Prostate gland (tissue), 2 donors: ENCODE measurements around the gene WDTC1. TPM values are rescaled to one million over a fixed set of nuclear protein-coding genes. Genes with fewer than 3 reads are reported as not detected.

Experiments
- DNase-seq: peaks from one replicate; pipeline ENCODE4 v3.0.0-alpha.2; 2019; ENCODE audit warnings: low spot score
- H3K27ac ChIP-seq, 2 donors: fragments of 200-600 bp; sonication (generic); 2 replicates each; pipeline ENCODE4 v1.5.1; 2017 to 2019
- H3K27me3 ChIP-seq: fragments of 200-600 bp; sonication (generic); replicated peaks from 2 replicates; pipeline ENCODE4 v1.5.1; 2019; ENCODE audit not compliant: insufficient read depth
- H3K36me3 ChIP-seq, 2 donors: fragments of 200-600 bp; sonication (generic); 1 replicate in 1 of 2; 2 replicates in 1 of 2; pipeline versions ENCODE4 v1.5.1 to v1.8.1; 2017 to 2019
- H3K4me1 ChIP-seq: fragments of 200-600 bp; sonication (generic); replicated peaks from 2 replicates; pipeline ENCODE4 v1.5.1; 2019
- H3K4me3 ChIP-seq, 2 donors: fragments of 200-600 bp; sonication (generic); 2 replicates each; pipeline ENCODE4 v1.5.1; 2017 to 2019
- H3K9me3 ChIP-seq: fragments of 200-600 bp; sonication (generic); 2 replicates; pipeline ENCODE4 v1.5.1; 2017
- CTCF ChIP-seq, 4 experiments: fragments of 200-600 bp in 2 of 4; fragments of 450-650 bp in 2 of 4; sonication (generic) in 2 of 4; IDR thresholded peaks; 1 replicate in 3 of 4; 2 replicates in 1 of 4; pipeline ENCODE4 v1.5.1; 2016 to 2019; ENCODE audit warnings: antibody characterized with exemption in 4 of 4, mild to moderate bottlenecking in 2 of 4, moderate library complexity in 2 of 4
- POLR2A ChIP-seq: fragments of 450-650 bp; IDR thresholded peaks from one replicate; pipeline ENCODE4 v1.6.1; 2016; ENCODE audit warnings: antibody characterized with exemption, mild to moderate bottlenecking
- POLR2AphosphoS5 ChIP-seq: sonication (generic); formaldehyde crosslinking; IDR thresholded peaks from one replicate; pipeline ENCODE4 v1.6.1; 2017; ENCODE audit warnings: antibody characterized with exemption
- WGBS: methylation state at CpG from one replicate; pipeline ENCODE4 v1.1.5; 2018; 5-methylcytosine and 5-hydroxymethylcytosine counted together
- intact Hi-C: fragments of 100-400 bp; cut with DNase I; formaldehyde crosslinking; loops from one replicate; pipeline ENCODE4 v1.14.2; 2022
- total RNA-seq, 2 donors: library from RNA; depleted of rRNA; stranded (reverse); fragments of >200 nt; gene quantifications; one replicate each; pipeline ENCODE4 v1.1.0, GENCODE V29; 2016

The WDTC1 gene
- total RNA-seq, 2 donors from 2014 or later: 45.1 to 56.1 TPM

GRCh38 chr1:27301582-27302199 lies 67.3 kb downstream of the WDTC1 start:
- TF ChIP-seq POLR2AphosphoS5 (no peak), POLR2A (no peak), CTCF (IDR thresholded peaks at IDR 0.05) (no peak)
- intact Hi-C loops: loop anchor here (2.0 to 10.0 kb wide), 4 partner anchors 53 to 361 kb away; partner anchors contain the start of gene AHDC1
- H3K36me3 ChIP-seq: peaks cover 0 to 2% of the 10 kb centered on the region in 2 donors
- WGBS: 72% methylated on average over 10 of the region's 10 CpGs
- H3K27me3 ChIP-seq: no peaks in the 10 kb centered on the region
- H3K4me1 ChIP-seq: peaks cover 4% of the 10 kb centered on the region
- peak overlapping the region in 1 of 2 donors; percentile 84 for H3K27ac ChIP-seq
- DNase-seq: no peak
- H3K9me3 ChIP-seq: no peaks in the 10 kb centered on the region
- H3K4me3 ChIP-seq: no peak overlapping the region

- TF ChIP-seq CTCF (IDR thresholded peaks at IDR 0.05): no peak
- Histone ChIP-seq H3K36me3 (peaks cover 0 to 2% of the 10 kb centered on the region in 2 donors), H3K9me3 (no peaks in the 10 kb centered on the region), H3K4me1 (peaks cover 4% of the 10 kb centered on the region), H3K27ac (no peak overlapping the region), H3K4me3 (no peak overlapping the region), H3K27me3 (no peaks in the 10 kb centered on the region)
- intact Hi-C loops: loop anchor here (5.0 to 10.0 kb wide), 3 partner anchors 52 to 360 kb away; partner anchors contain the start of gene AHDC1
- WGBS: 97% methylated on average over 2 of the region's 2 CpGs
- no peak for DNase-seq
Measured at GRCh38 chr1:27302612-27303011, 68.2 kb downstream of the WDTC1 start.

- no peak for TF ChIP-seq CTCF (IDR thresholded peaks at IDR 0.05)
- TF ChIP-seq POLR2A: no peak
- TF ChIP-seq POLR2AphosphoS5: no peak
- Histone ChIP-seq H3K4me3 (no peak overlapping the region), H3K27ac (no peak overlapping the region), H3K27me3 (no peaks in the 10 kb centered on the region), H3K4me1 (peaks cover 4% of the 10 kb centered on the region), H3K36me3 (peaks cover 0 to 2% of the 10 kb centered on the region in 2 donors), H3K9me3 (no peaks in the 10 kb centered on the region)
- intact Hi-C loops: loop anchor here (5.0 to 10.0 kb wide), 3 partner anchors 51 to 359 kb away; partner anchors contain the start of gene AHDC1
- no peak for DNase-seq
- WGBS: 83% methylated on average over 15 of the region's 15 CpGs
Measured at GRCh38 chr1:27303509-27303908, 69.1 kb downstream of the WDTC1 start.

- TF ChIP-seq POLR2AphosphoS5 (no peak), CTCF (IDR thresholded peaks at IDR 0.05) (no peak), POLR2A (no peak)
- no peaks in the 10 kb centered on the region for H3K9me3 ChIP-seq
- H3K36me3 ChIP-seq: peaks cover 0 to 2% of the 10 kb centered on the region in 2 donors
- no peak overlapping the region for H3K27ac ChIP-seq
- no peak for DNase-seq
- intact Hi-C loops: loop anchor here (10.0 kb wide), 1 partner anchor 49 kb away; no protein-coding TSS in a partner anchor
- no peaks in the 10 kb centered on the region for H3K4me1 ChIP-seq
- no peaks in the 10 kb centered on the region for H3K27me3 ChIP-seq
- WGBS: 85% methylated on average over 11 of the region's 11 CpGs
- no peak overlapping the region for H3K4me3 ChIP-seq
Measured at GRCh38 chr1:27306071-27306470, 71.6 kb downstream of the WDTC1 start.
